Vagina (tissue), 2 donors: ENCODE data around the gene UBE2E2.

Source experiments
- POLR2A ChIP-seq, 2 donors: fragments of 450-650 bp; IDR thresholded peaks; one replicate each; pipeline ENCODE4 v1.6.1; 2017; ENCODE audit warnings: antibody characterized with exemption in 2 of 2, mild to moderate bottlenecking in 2 of 2, moderate library complexity in 2 of 2
- TF ChIP-seq, protein P1 (sequence below), 3 experiments: fragments of 450-650 bp in 2 of 3; fragments of 200-600 bp in 1 of 3; sonication (generic) in 1 of 3; IDR thresholded peaks; one replicate each; pipeline ENCODE4 v1.5.1; 2017 to 2019; ENCODE audit warnings: antibody characterized with exemption in 3 of 3, mild to moderate bottlenecking in 2 of 3, moderate library complexity in 2 of 3

DNA sequence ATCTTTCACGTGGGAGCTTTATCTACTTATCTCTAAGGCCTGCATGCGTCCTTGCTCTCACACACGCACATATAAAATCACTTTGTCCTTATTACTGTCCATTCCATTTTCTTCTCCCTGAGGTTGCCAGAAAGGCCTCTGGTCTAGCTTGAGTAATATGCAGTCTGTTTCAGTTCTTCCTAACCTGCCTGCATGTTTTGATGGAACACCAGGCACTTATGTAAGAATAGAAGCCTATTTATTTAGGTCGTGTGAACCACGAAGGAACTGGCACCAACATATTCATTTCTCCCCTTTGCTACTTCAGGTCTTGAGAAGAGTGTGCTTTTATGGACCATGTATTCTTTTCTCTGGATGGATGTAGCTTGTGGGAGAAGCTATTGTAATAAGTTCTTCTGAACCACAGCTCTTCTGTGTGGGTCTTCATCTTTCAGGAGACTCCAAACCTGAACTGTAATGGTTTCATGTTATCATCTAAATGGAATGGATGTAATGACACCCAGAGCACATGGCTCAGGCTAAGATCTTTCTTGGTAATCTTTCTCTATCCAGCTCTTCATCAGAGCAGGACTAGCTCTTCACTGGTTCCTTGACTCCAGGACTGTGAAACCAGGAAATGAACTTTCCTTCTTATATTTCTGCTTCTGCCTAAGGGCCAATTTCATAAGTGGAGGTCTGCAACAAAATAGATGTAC is 53.8 kb downstream of the UBE2E2 start:
- TF ChIP-seq POLR2A (IDR thresholded peaks at IDR 0.05), result no peak
- TF ChIP-seq, protein P1, sequence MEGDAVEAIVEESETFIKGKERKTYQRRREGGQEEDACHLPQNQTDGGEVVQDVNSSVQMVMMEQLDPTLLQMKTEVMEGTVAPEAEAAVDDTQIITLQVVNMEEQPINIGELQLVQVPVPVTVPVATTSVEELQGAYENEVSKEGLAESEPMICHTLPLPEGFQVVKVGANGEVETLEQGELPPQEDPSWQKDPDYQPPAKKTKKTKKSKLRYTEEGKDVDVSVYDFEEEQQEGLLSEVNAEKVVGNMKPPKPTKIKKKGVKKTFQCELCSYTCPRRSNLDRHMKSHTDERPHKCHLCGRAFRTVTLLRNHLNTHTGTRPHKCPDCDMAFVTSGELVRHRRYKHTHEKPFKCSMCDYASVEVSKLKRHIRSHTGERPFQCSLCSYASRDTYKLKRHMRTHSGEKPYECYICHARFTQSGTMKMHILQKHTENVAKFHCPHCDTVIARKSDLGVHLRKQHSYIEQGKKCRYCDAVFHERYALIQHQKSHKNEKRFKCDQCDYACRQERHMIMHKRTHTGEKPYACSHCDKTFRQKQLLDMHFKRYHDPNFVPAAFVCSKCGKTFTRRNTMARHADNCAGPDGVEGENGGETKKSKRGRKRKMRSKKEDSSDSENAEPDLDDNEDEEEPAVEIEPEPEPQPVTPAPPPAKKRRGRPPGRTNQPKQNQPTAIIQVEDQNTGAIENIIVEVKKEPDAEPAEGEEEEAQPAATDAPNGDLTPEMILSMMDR (IDR thresholded peaks at IDR 0.05), result no peak
